Dedifferentiated amniotic fluid mesenchymal stem cell (primary cell): ENCODE measurements around the gene PALMD.

Experiments used
- DNase-seq: peaks from one replicate; pipeline ENCODE4 v3.0.0-alpha.2; 2016; ENCODE audit errors: extremely low spot score

The PALMD gene

GRCh38 chr1:99659755-99660210, 13.9 kb downstream of the PALMD start:
- DNase-seq, result peak; percentile 44

- DNase-seq, result no peak
These were observed 14.6 kb downstream of the PALMD start for GRCh38 chr1:99660496-99660895.

- DNase-seq, result no peak
These were observed 15.9 kb downstream of the PALMD start for GRCh38 chr1:99661780-99662179.

- peak; percentile 84 for DNase-seq
These were observed 16.7 kb downstream of the PALMD start for GRCh38 chr1:99662539-99663080.

- no peak for DNase-seq
These were observed 17.6 kb downstream of the PALMD start for GRCh38 chr1:99663501-99663900.

GRCh38 chr1:99665212-99665611, 19.3 kb downstream of the PALMD start:
- no peak for DNase-seq

- DNase-seq, result no peak
These were observed 23.5 kb downstream of the PALMD start for GRCh38 chr1:99669376-99669775.

GRCh38 chr1:99669821-99670220, 23.9 kb downstream of the PALMD start:
- no peak for DNase-seq

GRCh38 chr1:99670583-99670982, 24.7 kb downstream of the PALMD start:
- DNase-seq, result no peak

- DNase-seq, result no peak
These were observed 26.1 kb downstream of the PALMD start for GRCh38 chr1:99672038-99672437.

GRCh38 chr1:99672530-99673213, 26.8 kb downstream of the PALMD start:
- no peak for DNase-seq

GRCh38 chr1:99673315-99673714, 27.4 kb downstream of the PALMD start:
- no peak for DNase-seq

- DNase-seq, result no peak
These were observed 28.5 kb downstream of the PALMD start for GRCh38 chr1:99674115-99675064.

- no peak for DNase-seq
These were observed 29.4 kb downstream of the PALMD start for GRCh38 chr1:99675292-99675691.

- no peak for DNase-seq
These were observed 30.1 kb downstream of the PALMD start for GRCh38 chr1:99675994-99676393.

GRCh38 chr1:99676876-99677275, 31.0 kb downstream of the PALMD start:
- no peak for DNase-seq

GRCh38 chr1:99677416-99677815, 31.5 kb downstream of the PALMD start:
- no peak for DNase-seq

GRCh38 chr1:99680270-99680669, 34.4 kb downstream of the PALMD start:
- DNase-seq, result no peak

GRCh38 chr1:99681583-99681982, 35.7 kb downstream of the PALMD start:
- DNase-seq, result no peak

- peak; percentile 47 for DNase-seq
These were observed 36.4 kb downstream of the PALMD start for GRCh38 chr1:99682291-99682751.

GRCh38 chr1:99685516-99686180, 39.7 kb downstream of the PALMD start:
- peak; percentile 92 for DNase-seq

- DNase-seq, result no peak
These were observed 45.3 kb downstream of the PALMD start for GRCh38 chr1:99691175-99691574.
